ENCODE data around the gene BRMS1L. TPM values are rescaled to one million over a fixed set of nuclear protein-coding genes. Genes with fewer than 3 reads are reported as not detected.

The BRMS1L gene
- total and polyA plus RNA-seq, 12 donors: 4.3 to 27.6 (median 11.7) TPM

- Histone ChIP-seq H3K4me1 (replicated peaks in 1 of 2) (peaks cover 5 to 22% of the 10 kb centered on the region in 2 donors), H3K27ac (peak overlapping the region in 2 of 5 donors; percentile 99), H3K36me3 (replicated peaks in 1 of 2) (no peaks in the 10 kb centered on the region), H3K27me3 (no peaks in the 10 kb centered on the region), H3K9me3 (replicated peaks in 1 of 3) (no peaks in the 10 kb centered on the region), H3K4me3 (peak overlapping the region in 2 of 4 donors; percentile 2 to 92)
- DNase-seq: no peak
- WGBS, 4 donors: 0 to 1% (median 0%) methylated on average over 5 to 6 of the region's 6 CpGs
- intact Hi-C loops (cut with DNase I): no loop called here
- TF ChIP-seq POLR2A (IDR thresholded peaks at IDR 0.05) (no peak), CTCF (IDR thresholded peaks at IDR 0.05) (no peak)
Observed at GRCh38 chr14:35825968-35826217, 245 bp upstream of the BRMS1L start.

- WGBS, 4 donors: 1 to 4% (median 2%) methylated on average over 9 to 11 of the region's 11 CpGs
- no peaks in the 10 kb centered on the region for H3K27me3 ChIP-seq
- H3K4me1 ChIP-seq (replicated peaks in 1 of 2): peaks cover 5 to 22% of the 10 kb centered on the region in 2 donors
- H3K36me3 ChIP-seq (replicated peaks in 1 of 2): peaks cover 0 to 2% of the 10 kb centered on the region in 2 donors
- no peaks in the 10 kb centered on the region for H3K9me3 ChIP-seq (replicated peaks in 1 of 3)
- H3K4me3 ChIP-seq: peak overlapping the region in 3 of 4 donors; percentile 23 to 92 (median 68)
- intact Hi-C loops (cut with DNase I): no loop called here
- no peak for DNase-seq
- peak overlapping the region in 4 of 5 donors; percentile 97 to 99 (median 98) for H3K27ac ChIP-seq
- TF ChIP-seq CTCF (IDR thresholded peaks at IDR 0.05) (no peak), POLR2A (IDR thresholded peaks at IDR 0.05) (no peak)
Observed at GRCh38 chr14:35826952-35827416, 846 bp downstream of the BRMS1L start.

GRCh38 chr14:35827678-35828472 lies 1.7 kb downstream of the BRMS1L start:
- Histone ChIP-seq H3K27me3 (no peaks in the 10 kb centered on the region), H3K4me3 (peak overlapping the region in 1 of 4 donors; percentile 92), H3K9me3 (replicated peaks in 1 of 3) (no peaks in the 10 kb centered on the region), H3K36me3 (replicated peaks in 1 of 2) (peaks cover 0 to 2% of the 10 kb centered on the region in 2 donors), H3K4me1 (replicated peaks in 1 of 2) (peaks cover 5 to 22% of the 10 kb centered on the region in 2 donors), H3K27ac (no peak overlapping the region)
- intact Hi-C loops (cut with DNase I): no loop called here
- TF ChIP-seq POLR2A (IDR thresholded peaks at IDR 0.05) (no peak), CTCF (IDR thresholded peaks at IDR 0.05) (no peak)
- 89 to 92% (median 90%) methylated on average over 11 of the region's 11 CpGs for WGBS, 4 donors
- no peak for DNase-seq

- DNase-seq: no peak
- Histone ChIP-seq H3K9me3 (replicated peaks in 1 of 3) (no peaks in the 10 kb centered on the region), H3K36me3 (replicated peaks in 1 of 2) (peaks cover 0 to 2% of the 10 kb centered on the region in 2 donors), H3K4me3 (no peak overlapping the region), H3K27me3 (no peaks in the 10 kb centered on the region), H3K4me1 (replicated peaks in 1 of 2) (peaks cover 10 to 32% of the 10 kb centered on the region in 2 donors), H3K27ac (peak overlapping the region in 1 of 5 donors; percentile 27)
- intact Hi-C loops (cut with DNase I): no loop called here
- TF ChIP-seq CTCF (IDR thresholded peaks at IDR 0.05) (no peak), POLR2A (IDR thresholded peaks at IDR 0.05) (no peak)
- 34 to 56% (median 48%) methylated on average over 1 of the region's 1 CpG for WGBS, 4 donors
Observed at GRCh38 chr14:35829449-35829848, 3.3 kb downstream of the BRMS1L start.

All from adrenal gland (tissue), 12 donors.